Stimulated activated CD8-positive, alpha-beta memory T cell treated with anti-CD3 and anti-CD28 coated beads, Interleukin-7, amount 100 ng/mL, for 24 hours (primary cell): ENCODE results near the gene RUNDC1.
"Not testable (repeated sequence)": the region's sequence is repeated elsewhere in the genome, so short reads cannot be mapped to it uniquely, and the experiment has no call there.

Source experiments
- DNase-seq: peaks from one replicate; pipeline ENCODE4 v3.0.0-alpha.2; 2020; ENCODE audit warnings: low read depth

RUNDC1 gene

DNA sequence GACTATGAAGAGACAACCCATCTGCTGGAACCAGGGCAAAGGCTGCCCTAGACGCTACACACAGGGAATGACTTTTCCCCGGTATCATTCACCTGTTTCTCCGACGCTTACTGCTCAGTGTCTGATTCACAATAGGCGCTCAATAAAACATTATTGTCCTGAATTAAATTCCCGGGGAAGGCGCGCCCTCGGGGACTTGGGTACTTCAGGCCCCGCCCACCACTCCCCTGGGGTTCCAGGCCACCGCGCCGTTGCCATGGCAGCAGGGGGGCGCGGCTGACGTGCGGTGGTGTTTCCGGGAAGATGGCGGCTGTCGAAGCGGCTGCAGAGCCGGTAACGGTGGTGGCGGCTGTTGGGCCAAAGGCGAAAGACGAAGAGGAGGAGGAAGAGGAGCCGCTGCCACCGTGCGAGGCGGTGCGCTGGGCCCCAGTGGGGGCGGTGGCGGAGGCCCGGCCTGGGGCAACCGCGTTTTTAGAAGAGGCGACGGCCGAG lies at the start of gene RUNDC1:
Gene RUNDC1, plus strand, starts transcription at position 292 of the 492 bp plus-strand sequence. Its CDS starts 12 bp downstream, at position 304.
- DNase-seq, result peak; percentile 88

- no peak for DNase-seq
Measured at GRCh38 chr17:42937712-42938596, 42.4 kb upstream of the RUNDC1 start.

GRCh38 chr17:42944211-42944610 lies 36.2 kb upstream of the RUNDC1 start:
- no peak for DNase-seq

- DNase-seq, result no peak
Measured at GRCh38 chr17:42946812-42947211, 33.6 kb upstream of the RUNDC1 start.

DNA sequence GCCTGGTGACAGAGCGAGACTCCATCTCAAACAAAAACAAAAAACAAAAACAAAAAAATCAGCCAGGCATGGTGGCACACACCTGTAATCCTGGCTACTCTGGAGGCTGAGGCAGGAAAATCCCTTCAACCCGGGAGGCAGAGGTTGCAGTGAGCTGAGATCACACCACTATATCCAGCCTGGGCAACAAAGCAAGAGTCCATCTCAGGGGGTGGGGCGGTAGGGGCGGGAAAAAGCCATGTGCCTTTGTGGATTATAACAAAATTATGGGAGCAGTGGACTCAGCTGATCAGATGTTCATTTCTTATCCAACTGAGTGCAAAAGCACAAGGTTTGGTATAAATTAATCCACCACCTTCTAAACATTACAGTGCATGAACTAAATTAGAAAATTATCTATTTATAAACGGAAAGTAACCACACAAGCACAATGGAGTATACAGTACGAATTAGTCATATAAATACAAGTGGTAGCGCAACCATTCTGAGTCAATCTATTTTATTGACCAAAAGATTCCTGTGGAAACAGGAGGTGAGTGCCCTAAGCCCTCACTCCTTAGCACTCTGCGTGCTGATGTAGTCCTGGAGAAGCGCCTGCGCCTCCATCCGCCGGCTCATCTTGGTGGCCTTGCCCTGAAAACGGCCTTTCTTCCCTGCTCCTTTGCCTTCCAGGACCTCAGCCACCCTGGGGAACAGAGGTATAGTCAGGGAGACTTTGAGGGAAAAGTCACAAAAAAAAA lies 30.2 kb upstream of the RUNDC1 start:
- DNase-seq, result no peak

GRCh38 chr17:42953669-42954068 lies 26.7 kb upstream of the RUNDC1 start:
- no peak for DNase-seq

GRCh38 chr17:42964161-42964932 lies 16.0 kb upstream of the RUNDC1 start, which contains the start of gene AARSD1:
Gene AARSD1 (minus strand): TSS chr17:42964454. CDS start chr17:42964440, 14 bp downstream.
- peak; percentile 79 for DNase-seq

GRCh38 chr17:42967925-42968324 lies 12.4 kb upstream of the RUNDC1 start:
- no peak for DNase-seq

DNA sequence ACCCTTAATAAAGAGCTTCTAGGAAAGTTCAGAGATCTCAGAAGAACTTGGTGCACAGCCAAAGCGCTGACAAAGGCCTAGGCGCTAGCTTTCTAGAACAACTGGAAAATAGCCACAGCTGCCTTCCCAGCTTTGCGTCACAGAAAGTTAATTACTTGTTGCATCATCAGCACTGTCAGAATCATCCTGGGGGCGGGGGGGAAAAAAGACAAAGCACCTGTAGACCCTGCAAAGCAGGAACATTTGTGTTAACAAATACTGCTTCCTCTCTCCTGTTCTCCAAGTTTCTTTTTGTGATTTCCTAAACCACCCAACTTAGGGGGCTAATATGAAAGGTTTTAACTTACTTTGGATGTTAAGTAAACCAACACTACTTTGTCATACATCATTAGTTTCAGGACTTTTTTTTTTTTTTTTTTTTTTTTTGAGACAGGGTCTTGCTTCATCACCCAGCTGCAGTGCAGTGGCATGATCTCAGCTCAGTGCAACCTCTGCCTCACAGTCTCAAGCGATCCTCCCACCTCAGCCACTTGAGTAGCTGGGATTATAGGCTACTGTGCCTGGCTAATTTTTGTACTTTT lies 11.3 kb upstream of the RUNDC1 start:
- DNase-seq, result no peak

- DNase-seq, result no peak
Measured at GRCh38 chr17:42971589-42971988, 8.8 kb upstream of the RUNDC1 start.

GRCh38 chr17:42973323-42973722 lies 7.0 kb upstream of the RUNDC1 start:
- DNase-seq, result not testable (repeated sequence)

DNA sequence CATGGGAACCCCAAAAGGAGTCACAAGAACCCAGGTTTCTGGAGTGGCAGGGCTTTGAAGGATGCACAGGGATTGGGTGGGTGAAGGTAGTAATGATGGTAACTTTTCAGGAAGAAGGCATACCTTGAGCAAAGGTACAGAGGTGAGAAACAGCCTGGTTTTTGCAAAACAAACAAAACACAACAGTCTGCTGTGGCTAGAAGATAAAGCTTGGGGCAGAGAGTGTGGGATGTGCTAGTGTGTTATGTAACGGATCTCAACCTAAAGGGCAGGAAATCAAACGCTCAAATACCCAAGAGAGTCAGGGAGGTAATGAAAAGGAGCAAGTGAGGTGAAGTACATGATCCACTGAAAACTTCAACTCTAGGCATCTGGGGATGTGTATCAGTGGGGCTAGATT lies 5.1 kb upstream of the RUNDC1 start:
- DNase-seq, result no peak

DNA sequence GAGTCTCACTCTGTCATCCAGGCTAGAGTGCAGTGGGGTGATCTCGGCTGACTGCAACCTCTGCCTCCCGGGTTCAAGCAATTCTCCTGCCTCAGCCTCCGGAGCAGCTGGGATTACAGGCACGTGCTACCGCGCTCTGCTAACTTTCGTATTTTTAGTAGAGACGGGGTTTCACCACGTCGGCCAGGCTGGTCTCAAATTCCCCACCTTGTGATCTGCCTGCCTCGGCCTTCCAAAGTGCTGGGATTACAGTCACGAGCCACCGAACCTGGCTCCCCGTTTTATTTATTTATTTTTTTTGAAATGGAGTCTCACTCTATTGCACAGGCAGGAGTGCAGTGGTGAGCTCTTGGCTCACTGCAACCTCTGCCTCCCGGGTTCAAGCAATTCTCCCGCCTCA lies 4.7 kb upstream of the RUNDC1 start:
- DNase-seq, result not testable (repeated sequence)

- no peak for DNase-seq
Measured at GRCh38 chr17:42979511-42980273, 673 bp upstream of the RUNDC1 start, which contains the start of gene PTGES3L. Gene PTGES3L (minus strand): TSS chr17:42980080. CDS start chr17:42980053, 27 bp downstream.

DNA sequence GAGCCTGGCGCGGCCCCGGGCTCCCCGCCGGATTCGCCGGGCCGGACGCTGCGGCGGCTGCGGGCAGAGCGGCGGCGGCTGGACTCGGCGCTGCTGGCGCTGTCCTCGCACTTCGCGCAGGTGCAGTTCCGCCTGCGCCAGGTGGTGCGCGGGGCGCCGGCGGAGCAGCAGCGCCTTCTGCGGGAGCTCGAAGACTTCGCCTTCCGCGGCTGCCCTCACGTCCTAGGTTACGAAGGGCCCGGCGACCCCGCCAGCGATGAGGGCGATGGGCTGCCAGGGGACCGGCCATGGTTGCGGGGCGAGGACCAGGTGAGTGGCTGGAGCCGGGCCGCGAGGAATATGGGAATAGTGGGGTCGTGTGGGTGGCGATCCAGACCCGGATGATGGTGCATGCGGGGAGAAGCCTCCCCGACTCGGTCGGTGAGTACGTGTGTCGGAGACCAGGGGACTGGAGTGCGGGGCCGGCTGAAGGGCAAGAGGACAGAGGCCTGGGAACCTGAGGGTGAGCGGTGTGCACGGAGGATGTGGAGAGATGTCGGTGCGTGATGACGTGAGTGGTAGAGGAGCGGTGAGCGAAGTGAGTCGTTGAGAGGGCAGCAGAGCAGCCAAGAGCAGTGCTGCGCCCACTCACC lies 517 bp downstream of the RUNDC1 start:
- DNase-seq, result peak; percentile 39

DNA sequence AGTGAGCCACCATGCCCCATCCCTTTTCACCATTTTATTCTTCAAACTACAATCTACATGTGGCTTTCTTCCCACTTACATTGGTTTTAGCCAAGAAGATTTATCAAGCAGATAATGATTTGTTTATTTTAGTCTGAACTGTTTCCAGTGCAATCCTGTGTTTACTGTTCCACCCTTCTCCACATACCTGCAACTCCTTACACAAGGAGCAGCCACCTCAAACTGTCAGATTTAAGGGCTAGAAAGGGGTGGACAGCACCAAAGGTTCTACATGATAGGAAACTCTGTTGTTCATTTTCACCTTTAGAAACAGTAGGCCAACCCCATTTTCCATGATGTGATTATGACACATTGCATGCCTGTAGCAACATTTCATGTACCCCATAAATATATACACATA lies 1.9 kb downstream of the RUNDC1 start:
- DNase-seq, result no peak

DNA sequence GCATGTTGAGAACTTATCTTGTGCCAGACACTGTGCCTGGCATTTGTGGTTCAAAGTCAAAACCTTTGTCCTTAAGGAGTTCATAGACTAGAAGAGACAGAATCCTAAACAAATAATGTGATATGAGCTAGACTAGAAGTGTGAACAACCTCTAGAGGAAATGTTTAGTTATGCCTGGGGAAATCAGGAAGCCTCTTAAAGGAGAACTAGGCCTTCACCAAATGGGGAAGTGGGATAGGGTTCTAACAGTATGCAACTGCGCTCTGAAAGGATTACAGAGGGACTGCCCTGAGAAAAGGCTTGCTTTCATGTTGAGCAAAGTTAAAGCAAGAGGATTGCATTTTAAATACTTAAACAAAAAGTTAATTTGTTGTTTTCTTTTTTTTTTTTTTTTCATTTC lies 4.9 kb downstream of the RUNDC1 start:
- DNase-seq, result no peak

- no peak for DNase-seq
Measured at GRCh38 chr17:42989141-42989540, 8.8 kb downstream of the RUNDC1 start.

- no peak for DNase-seq
Measured at GRCh38 chr17:42989726-42990652, 9.6 kb downstream of the RUNDC1 start.
